NCI-H187 treated with DMSO at 0.1 percent for 48 hours (cell line): ENCODE data around the gene WWC1.

Experiments
- DNase-seq: peaks from one replicate; lab custom pipeline; 2025; lab: John Stamatoyannopoulos, UW

Gene WWC1

GRCh38 chr5:168291342-168291963, at the start of gene WWC1:
WWC1 (plus strand) TSS chr5:168291645; CDS start chr5:168292153, 508 bp downstream.
- DNase-seq: no peak

- no peak for DNase-seq
Measured at GRCh38 chr5:168244838-168245559, 46.4 kb upstream of the WWC1 start.

DNA sequence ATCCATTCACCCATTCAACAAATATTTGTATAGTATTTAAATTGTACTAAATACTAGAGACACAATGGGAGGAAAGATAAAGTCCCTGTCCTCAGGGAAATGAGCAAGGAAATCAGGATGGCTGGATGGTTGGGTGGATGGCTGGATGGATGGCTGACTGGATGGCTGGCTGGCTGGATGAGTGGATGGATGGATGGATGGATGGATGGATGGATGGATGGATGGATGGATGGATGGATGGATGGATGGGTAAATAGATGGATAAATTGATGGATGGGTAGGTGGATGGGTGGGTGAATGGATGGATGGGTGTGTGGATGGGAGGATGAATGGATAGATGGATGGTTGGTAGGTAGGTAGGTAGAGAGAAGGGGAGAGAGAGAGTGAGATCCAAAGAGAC, 41.5 kb upstream of the WWC1 start:
- no peak for DNase-seq

DNA sequence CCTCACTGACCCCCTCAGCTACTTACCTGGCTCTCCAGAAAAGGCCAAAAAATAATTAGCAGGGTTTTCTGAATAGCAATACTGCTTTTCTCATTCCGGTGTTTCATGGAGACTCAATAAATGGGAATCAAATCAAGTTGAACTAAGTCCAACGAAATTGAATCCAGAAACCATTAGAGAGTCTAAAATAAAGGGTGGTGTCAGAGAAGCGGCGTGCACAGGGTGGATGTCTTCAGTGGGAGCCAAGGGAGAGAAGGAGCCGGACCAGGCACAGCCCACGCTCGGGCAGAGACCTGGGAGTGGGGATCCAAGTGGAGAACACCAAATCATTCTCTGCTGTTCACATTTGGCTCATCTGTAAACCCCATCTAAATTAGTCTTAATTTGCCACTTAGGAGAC, 40.2 kb upstream of the WWC1 start:
- DNase-seq: no peak

DNA sequence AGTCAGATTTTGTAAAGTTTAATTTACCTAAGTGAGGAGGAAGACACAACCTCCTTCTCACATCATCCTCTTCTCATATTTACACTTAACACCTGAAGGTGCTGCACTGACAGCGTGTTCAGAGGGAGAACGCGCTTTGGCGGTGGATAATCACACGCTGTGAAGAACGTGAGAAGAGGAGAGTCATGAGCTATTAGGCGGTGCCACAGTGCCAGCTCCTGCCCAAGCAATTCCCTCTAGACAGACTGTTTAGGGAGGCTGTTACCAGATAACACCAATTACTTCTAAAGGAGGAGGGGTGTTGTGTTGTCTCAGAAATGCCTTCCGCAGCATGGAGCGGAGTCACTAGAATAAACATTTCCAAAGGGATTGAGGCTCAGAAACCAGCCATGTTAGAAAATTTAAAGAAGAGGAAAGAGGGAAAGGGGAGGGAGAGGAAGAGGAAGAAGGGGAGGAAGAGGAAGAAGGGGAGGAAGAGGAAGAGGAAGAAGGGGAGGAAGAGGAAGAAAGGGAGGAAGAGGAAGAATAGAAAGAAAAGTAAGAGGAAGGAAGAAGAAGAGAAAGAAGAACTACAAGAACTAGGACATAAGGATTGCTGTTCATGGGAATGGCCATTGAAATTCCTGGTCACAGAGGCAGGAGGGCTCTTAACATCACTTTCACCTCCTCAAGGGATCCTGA, 37.3 kb upstream of the WWC1 start:
- DNase-seq: no peak

DNA sequence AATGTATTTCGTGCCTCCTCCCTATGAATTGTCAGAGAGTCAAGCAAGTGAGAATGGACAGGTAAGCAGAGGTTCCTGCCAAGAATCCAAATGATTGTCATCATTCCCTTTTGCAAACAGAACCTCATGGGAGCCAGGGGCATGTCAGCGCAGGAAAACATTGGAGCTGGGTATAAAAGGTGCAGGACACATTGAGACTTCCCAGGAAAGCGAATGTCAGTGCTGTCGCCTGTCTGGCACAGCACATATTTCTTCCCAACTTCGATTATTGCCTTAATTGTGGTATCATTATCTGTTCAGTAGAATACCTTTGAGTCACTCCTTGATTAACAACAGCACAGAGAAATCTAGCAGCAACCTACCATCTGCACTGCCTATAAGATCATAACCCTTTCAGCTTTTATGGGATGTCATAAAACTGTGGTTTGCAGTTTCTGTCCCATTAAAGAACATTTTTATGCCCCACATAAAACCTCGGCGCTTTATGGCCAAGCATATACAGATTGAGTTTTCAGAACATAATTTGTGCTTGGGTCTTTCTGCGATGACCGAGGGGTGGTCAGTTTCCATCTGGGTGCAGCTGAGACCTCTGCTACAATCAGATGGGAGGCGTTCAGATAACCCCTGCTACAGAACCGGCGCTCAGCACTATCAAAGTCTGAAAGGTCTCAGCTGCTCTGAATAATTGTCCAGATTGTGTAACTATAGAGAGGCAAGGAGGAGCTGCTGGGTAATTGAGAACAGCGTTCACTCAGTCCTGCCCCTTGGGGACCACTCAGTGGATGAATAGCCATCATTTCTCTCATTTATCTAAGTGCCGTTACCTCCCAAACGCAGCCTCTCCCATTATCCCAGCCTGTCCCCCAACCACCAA, 30.9 kb upstream of the WWC1 start:
- DNase-seq: peak; percentile 39

DNA sequence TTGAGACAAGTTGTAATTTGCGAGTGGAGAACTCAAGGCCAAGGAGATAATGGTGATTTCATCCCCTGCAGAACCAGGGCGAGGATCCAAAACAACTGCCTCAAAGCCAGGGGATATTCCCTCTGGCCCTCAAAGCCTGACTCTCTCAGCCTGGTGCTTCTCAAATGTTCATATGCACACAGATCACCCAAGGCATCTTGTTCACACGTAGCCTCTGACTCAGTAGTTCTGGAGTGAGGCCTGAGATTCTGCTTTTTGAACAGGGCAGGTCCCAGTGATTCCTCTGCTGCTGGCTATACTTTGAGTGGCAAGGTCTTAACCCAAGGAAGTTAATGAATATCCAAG, 30.2 kb upstream of the WWC1 start:
- DNase-seq: no peak

GRCh38 chr5:168262042-168262743, 29.3 kb upstream of the WWC1 start:
- DNase-seq: no peak

DNA sequence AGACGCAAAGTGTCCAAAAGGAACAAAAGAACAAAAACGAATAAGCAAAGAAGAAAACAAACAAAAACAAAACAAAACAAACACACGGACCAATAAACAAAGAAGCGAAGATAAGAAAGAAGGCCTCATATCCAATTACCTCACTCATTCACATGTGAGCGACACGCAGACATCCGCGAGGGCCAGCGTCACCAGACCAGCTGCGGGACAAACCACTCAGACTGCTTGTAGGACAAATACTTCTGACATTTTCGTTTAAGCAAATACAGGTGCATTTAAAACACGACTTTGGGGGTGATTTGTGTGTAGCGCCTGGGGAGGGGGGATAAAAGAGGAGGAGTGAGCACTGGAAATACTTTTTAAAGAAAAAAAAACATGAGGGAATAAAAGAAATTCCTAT, 28.3 kb upstream of the WWC1 start:
- DNase-seq: no peak

GRCh38 chr5:168266016-168266415, 25.4 kb upstream of the WWC1 start:
- no peak for DNase-seq

DNA sequence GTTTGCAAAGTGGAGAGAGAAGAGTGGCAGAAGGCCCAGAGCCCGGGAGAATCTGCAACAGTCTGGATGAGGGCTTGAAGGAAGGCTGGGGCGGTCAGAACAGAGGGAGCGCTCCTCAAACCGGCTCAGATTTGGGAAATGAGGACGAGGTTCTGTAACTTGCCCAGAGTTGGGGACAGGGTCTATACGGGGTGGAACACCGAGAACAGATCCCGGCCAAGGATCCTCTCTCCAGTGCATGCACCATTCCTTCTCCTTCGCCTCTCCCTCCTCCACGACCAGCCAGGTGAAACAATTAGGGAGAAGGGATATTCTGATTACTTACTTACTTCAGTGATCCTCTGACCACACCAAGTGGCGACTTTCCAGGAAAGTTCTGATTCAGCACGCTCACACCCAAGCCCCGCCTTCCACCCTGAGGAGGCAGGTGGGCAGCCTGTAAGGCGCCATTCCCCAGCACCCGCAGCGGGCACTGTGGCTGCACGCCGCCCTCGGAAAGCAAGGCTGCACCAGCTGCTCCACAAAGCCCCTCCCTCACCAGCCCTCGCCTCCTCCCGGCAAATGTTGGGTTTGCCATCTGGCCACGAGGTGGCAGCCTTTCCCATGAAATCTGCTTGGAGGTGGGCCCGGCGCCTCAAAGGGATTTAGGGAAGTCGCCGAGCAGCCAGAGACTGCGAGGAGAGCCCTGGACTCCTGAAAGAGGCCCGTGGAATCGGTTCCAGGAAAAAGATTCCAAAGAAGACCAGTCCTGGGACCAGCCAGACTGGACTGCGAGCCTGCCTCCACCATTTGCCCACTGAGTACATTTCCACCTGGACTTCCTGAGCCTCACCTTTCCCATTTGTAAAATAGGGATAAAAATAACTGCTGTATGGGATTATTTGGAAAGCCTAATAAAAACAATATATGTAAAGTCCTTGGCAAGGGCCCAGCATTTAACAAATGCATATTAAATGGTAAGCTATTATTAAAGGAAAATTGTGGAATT, 22.2 kb upstream of the WWC1 start:
- peak; percentile 59 for DNase-seq

- DNase-seq: peak; percentile 23
Measured at GRCh38 chr5:168269937-168270330, 21.5 kb upstream of the WWC1 start.

DNA sequence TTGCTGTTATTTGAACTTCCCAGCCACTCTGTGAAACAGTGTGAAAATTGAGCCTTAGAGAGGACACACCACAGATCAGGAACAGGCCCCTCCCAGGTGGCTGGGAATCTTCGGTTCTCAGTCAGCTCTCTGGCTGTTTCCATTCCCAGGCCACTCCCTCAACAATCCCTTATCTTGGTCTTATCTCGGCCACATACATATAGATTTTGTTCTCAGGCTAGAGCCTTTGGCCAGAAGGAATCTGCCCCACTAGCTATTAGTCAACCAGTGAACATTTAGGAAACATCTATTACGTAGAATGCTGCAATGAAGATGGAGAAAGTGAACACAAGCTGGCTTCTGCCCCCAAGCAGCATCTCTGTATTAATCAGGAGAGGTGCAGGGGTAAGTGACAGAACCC, 21.0 kb upstream of the WWC1 start:
- no peak for DNase-seq

GRCh38 chr5:168273056-168273980, 18.1 kb upstream of the WWC1 start:
- no peak for DNase-seq

GRCh38 chr5:168274406-168274805, 17.0 kb upstream of the WWC1 start:
- DNase-seq: no peak

DNA sequence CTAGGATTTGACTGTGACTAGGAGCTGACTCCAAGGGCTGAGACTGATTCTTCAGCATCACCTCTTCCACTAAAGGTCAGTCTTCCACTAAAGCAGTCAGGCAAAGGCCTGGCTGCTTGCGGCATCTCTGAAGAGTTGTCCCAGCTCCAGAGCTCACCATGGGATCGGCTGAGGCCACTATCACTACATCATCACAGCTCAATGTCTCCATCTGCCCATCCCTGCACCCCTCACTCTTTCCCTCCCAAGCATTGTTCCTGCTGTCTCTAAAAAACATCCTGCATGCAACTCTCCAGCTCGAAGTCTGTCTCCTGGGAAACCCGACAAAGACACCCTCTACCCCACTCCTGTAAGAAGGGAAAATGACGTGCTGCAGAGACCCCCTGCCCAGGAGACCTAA, 15.5 kb upstream of the WWC1 start:
- no peak for DNase-seq

GRCh38 chr5:168282120-168282519, 9.3 kb upstream of the WWC1 start:
- no peak for DNase-seq

- DNase-seq: no peak
Measured at GRCh38 chr5:168284809-168285208, 6.6 kb upstream of the WWC1 start.

GRCh38 chr5:168285696-168286095, 5.7 kb upstream of the WWC1 start:
- no peak for DNase-seq
